Ovary (tissue), 9 donors: ENCODE results near the gene XG. TPM values are rescaled to one million over a fixed set of nuclear protein-coding genes. Genes with fewer than 3 reads are reported as not detected.

Experiments
- DNase-seq, 5 donors: peaks; one replicate each; pipeline ENCODE4 v3.0.0-alpha.2; 2019 to 2020
- H3K27ac ChIP-seq, 2 donors: fragments of 200-600 bp; one replicate each; pipeline versions ENCODE4 v1.5.1 to v1.8.0; 2019 to 2022
- H3K27me3 ChIP-seq: fragments of 200-600 bp; one replicate; pipeline ENCODE4 v1.8.0; 2022
- H3K36me3 ChIP-seq: fragments of 200-600 bp; sonication (generic); one replicate; pipeline ENCODE4 v1.5.1; 2019
- H3K4me1 ChIP-seq: one replicate; pipeline ENCODE4 v1.8.1; 2013; ENCODE audit warnings: mild to moderate bottlenecking, moderate library complexity; ENCODE audit not compliant: insufficient read depth
- H3K4me3 ChIP-seq: fragments of 200-600 bp; sonication (generic); one replicate; pipeline ENCODE4 v1.5.1; 2017
- H3K9me3 ChIP-seq, 2 donors: fragments of 200-600 bp in 1 of 2; sonication (generic) in 1 of 2; one replicate each; pipeline versions ENCODE4 v1.5.1 to v1.8.1; 2013 to 2019; ENCODE audit warnings: mild to moderate bottlenecking in 1 of 2, moderate library complexity in 1 of 2
- EP300 ChIP-seq: sonication (generic); formaldehyde crosslinking; IDR thresholded peaks from one replicate; pipeline ENCODE4 v1.6.1; 2017; ENCODE audit warnings: antibody characterized with exemption
- POLR2A ChIP-seq: fragments of 450-650 bp; IDR thresholded peaks from one replicate; pipeline ENCODE4 v1.6.1; 2017; ENCODE audit warnings: antibody characterized with exemption, mild to moderate bottlenecking, moderate library complexity
- WGBS, 3 donors: extraction: QIAGEN DNeasy Blood & Tissue Kit in 1 of 3; methylation state at CpG; one replicate each; pipeline versions ENCODE4 v1.1.5 to v1.1.7; 2013 to 2017; 5-methylcytosine and 5-hydroxymethylcytosine counted together
- intact Hi-C, 4 donors: fragments of 100-400 bp; cut with DNase I; formaldehyde crosslinking; loops; one replicate each; pipeline versions ENCODE4 v1.11.0 to v1.15.1; 2022 to 2023
- polyA plus RNA-seq, 2 donors: library from polyadenylated mRNA; stranded (reverse); fragments of 200-250 nt in 1 of 2; fragments of 350-450 nt in 1 of 2; fragmentation: Illumina TruSeq in 1 of 2; extraction: RNeasy Lipid Tissue Mini Kit (QIAGEN cat#74804) in 1 of 2; gene quantifications; one replicate each; pipeline ENCODE4 v1.2.3, GENCODE V29; 2013 to 2014
- total RNA-seq, 7 donors: library from RNA; depleted of rRNA in 2 of 7; stranded (reverse); fragments of >200 nt in 2 of 7; fragmentation: NEBNext Ultra II Directional in 3 of 7; extraction: Animal tissue kit (Norgen Biotek cat#: 25700) in 3 of 7; gene quantifications; one replicate each; pipeline versions ENCODE4 v1.1.0 to v1.2.4, GENCODE V29; 2016 to 2023
- TF ChIP-seq, protein P1 (sequence below), 3 donors: fragments of 450-650 bp in 2 of 3; fragments of 200-600 bp in 1 of 3; IDR thresholded peaks; one replicate each; pipeline versions ENCODE4 v1.5.1 to v1.8.0; 2016 to 2022; ENCODE audit warnings: antibody characterized with exemption in 3 of 3, mild to moderate bottlenecking in 1 of 3
- donor health status: DM: no; HTN: no; CAD: no; lungs with moderate emphysema.
- donor health status: DM: no; HTN: no; CAD: no.
- donor health status: Bipolar disorder and iron deficiency.
- donor health status: DM: yes; HTN: yes; CAD: no.
- donor health status: DM: no; HTN: no; CAD: no.
- donor health status: DM: yes; HTN: yes; CAD: no.

XG gene
- total and polyA plus RNA-seq, 9 donors: 0.15 to 0.98 (median 0.27) TPM; not detected in 2

- intact Hi-C loops: no loop called here
- Histone ChIP-seq H3K36me3 (no peaks in the 10 kb centered on the region), H3K4me3 (no peak overlapping the region), H3K27ac (no peak overlapping the region), H3K27me3 (no peaks in the 10 kb centered on the region), H3K4me1 (peaks cover 24% of the 10 kb centered on the region), H3K9me3 (no peaks in the 10 kb centered on the region)
- TF ChIP-seq, protein P1, sequence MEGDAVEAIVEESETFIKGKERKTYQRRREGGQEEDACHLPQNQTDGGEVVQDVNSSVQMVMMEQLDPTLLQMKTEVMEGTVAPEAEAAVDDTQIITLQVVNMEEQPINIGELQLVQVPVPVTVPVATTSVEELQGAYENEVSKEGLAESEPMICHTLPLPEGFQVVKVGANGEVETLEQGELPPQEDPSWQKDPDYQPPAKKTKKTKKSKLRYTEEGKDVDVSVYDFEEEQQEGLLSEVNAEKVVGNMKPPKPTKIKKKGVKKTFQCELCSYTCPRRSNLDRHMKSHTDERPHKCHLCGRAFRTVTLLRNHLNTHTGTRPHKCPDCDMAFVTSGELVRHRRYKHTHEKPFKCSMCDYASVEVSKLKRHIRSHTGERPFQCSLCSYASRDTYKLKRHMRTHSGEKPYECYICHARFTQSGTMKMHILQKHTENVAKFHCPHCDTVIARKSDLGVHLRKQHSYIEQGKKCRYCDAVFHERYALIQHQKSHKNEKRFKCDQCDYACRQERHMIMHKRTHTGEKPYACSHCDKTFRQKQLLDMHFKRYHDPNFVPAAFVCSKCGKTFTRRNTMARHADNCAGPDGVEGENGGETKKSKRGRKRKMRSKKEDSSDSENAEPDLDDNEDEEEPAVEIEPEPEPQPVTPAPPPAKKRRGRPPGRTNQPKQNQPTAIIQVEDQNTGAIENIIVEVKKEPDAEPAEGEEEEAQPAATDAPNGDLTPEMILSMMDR (IDR thresholded peaks at IDR 0.05): no peak
- no peak for TF ChIP-seq EP300
- no peak for TF ChIP-seq POLR2A
- 89 to 92% (median 89%) methylated on average over 9 of the region's 9 CpGs for WGBS, 3 donors
- DNase-seq: no peak
Observed at GRCh38 chrX:2712428-2712827, 39.4 kb upstream of the XG start.

DNA sequence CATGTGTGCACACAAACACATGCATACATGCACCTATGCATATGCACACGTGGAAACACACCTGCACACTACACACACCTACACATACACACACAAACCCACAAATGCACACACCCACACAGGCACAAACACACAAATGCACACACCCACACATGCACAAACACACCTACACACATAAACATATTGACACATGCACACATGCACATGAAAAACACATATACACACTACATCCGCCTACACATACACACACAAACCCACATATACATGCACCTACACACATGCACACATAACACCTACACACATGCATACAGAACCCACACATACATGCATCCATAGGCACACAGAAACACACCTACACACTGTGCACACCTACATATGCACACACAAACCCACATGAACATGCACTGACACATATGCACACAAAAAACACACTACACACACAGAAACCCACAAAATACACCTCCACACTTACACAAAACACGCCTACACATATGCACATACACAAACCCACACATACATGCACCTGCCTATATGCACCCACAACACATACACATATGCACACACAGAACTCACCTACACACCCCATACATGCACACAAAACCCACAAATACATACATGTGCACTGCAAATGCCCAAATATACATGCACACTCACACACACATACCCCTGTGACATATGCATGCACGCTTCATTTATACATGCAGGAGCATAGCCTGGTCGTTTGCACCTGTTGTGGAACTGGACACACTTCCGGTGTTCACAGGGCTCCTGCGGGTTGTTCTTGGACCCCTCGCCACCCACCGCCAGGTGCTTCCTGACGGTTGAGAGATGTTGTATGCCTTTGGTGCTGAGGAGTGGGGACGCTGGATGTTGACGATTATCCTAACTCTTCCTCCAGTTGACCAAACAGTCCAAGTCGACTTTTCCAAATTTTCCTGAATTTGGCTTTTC, 38.7 kb upstream of the XG start:
- DNase-seq: no peak
- no peak overlapping the region for H3K27ac ChIP-seq
- no peak overlapping the region for H3K4me3 ChIP-seq
- H3K27me3 ChIP-seq: no peaks in the 10 kb centered on the region
- no peaks in the 10 kb centered on the region for H3K9me3 ChIP-seq
- peaks cover 18% of the 10 kb centered on the region for H3K4me1 ChIP-seq
- intact Hi-C loops: no loop called here
- no peak for TF ChIP-seq EP300
- TF ChIP-seq, protein P1 (IDR thresholded peaks at IDR 0.05): no peak
- TF ChIP-seq POLR2A: no peak
- 67 to 81% (median 78%) methylated on average over 13 of the region's 13 CpGs for WGBS, 3 donors
- H3K36me3 ChIP-seq: no peaks in the 10 kb centered on the region

DNA sequence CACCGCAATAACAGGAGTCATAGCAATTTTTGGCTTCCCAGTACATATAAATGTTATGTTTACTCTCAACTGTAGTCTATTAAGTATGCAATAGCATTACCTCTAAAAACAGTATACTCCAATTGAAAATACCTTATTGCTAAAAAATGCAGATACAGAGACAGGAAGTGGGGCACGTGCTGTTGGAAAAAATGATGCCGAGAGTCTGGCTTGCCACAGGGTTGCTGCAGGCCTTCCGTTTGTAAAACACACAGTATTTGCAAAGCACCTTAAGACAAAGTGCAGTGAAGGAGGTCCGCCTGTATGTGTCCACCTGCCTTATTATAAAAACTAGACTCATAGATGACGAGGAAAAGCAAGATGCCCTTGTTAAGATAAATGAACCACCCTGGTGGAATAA, 37.3 kb upstream of the XG start:
- TF ChIP-seq POLR2A (no peak), EP300 (no peak)
- TF ChIP-seq, protein P1 (IDR thresholded peaks at IDR 0.05): no peak
- Histone ChIP-seq H3K9me3 (no peaks in the 10 kb centered on the region), H3K36me3 (no peaks in the 10 kb centered on the region), H3K27me3 (no peaks in the 10 kb centered on the region), H3K4me1 (peaks cover 12% of the 10 kb centered on the region), H3K4me3 (no peak overlapping the region), H3K27ac (no peak overlapping the region)
- DNase-seq: no peak
- intact Hi-C loops: no loop called here
- WGBS, 3 donors: 72 to 88% (median 84%) methylated on average over 6 of the region's 6 CpGs

GRCh38 chrX:2715066-2715600, 36.7 kb upstream of the XG start:
- Histone ChIP-seq H3K4me3 (no peak overlapping the region), H3K4me1 (peaks cover 7% of the 10 kb centered on the region), H3K27ac (no peak overlapping the region), H3K27me3 (no peaks in the 10 kb centered on the region), H3K36me3 (no peaks in the 10 kb centered on the region), H3K9me3 (no peaks in the 10 kb centered on the region)
- intact Hi-C loops: no loop called here
- DNase-seq: no peak
- WGBS, 3 donors: 85 to 90% (median 88%) methylated on average over 11 of the region's 11 CpGs
- no peak for TF ChIP-seq POLR2A
- TF ChIP-seq, protein P1 (IDR thresholded peaks at IDR 0.05): no peak
- no peak for TF ChIP-seq EP300
